Vagina (tissue), 2 donors: ENCODE measurements around the gene ZSWIM2. TPM values are rescaled to one million over a fixed set of nuclear protein-coding genes. Genes with fewer than 3 reads are reported as not detected.
"Not testable (repeated sequence)": the region's sequence is repeated elsewhere in the genome, so short reads cannot be mapped to it uniquely, and the experiment has no call there.

Experiments used
- DNase-seq, 2 donors: peaks; one replicate each; pipeline ENCODE4 v3.0.0-alpha.2; 2017; ENCODE audit errors: extremely low spot score in 2 of 2
- H3K27ac ChIP-seq: fragments of 200-600 bp; sonication (generic); one replicate; pipeline ENCODE4 v1.5.1; 2019
- H3K27me3 ChIP-seq: fragments of 200-600 bp; sonication (generic); one replicate; pipeline ENCODE4 v1.5.1; 2019
- H3K36me3 ChIP-seq, 2 donors: fragments of 200-600 bp; sonication (generic); one replicate each; pipeline ENCODE4 v1.5.1; 2017 to 2019
- H3K4me1 ChIP-seq: fragments of 200-600 bp; sonication (generic); one replicate; pipeline ENCODE4 v1.5.1; 2019
- H3K4me3 ChIP-seq, 2 donors: fragments of 200-600 bp; sonication (generic); 1 replicate in 1 of 2; 2 replicates in 1 of 2; pipeline ENCODE4 v1.5.1; 2016 to 2019
- H3K9me3 ChIP-seq: fragments of 200-600 bp; sonication (generic); one replicate; pipeline ENCODE4 v1.5.1; 2019
- CTCF ChIP-seq, 3 experiments: fragments of 450-650 bp in 2 of 3; fragments of 200-600 bp in 1 of 3; sonication (generic) in 1 of 3; IDR thresholded peaks; one replicate each; pipeline ENCODE4 v1.5.1; 2017 to 2019; ENCODE audit warnings: antibody characterized with exemption in 3 of 3, mild to moderate bottlenecking in 2 of 3, moderate library complexity in 2 of 3
- POLR2A ChIP-seq, 2 donors: fragments of 450-650 bp; IDR thresholded peaks; one replicate each; pipeline ENCODE4 v1.6.1; 2017; ENCODE audit warnings: antibody characterized with exemption in 2 of 2, mild to moderate bottlenecking in 2 of 2, moderate library complexity in 2 of 2
- POLR2AphosphoS5 ChIP-seq, 2 donors: sonication (generic); formaldehyde crosslinking; IDR thresholded peaks; one replicate each; pipeline ENCODE4 v1.9.0; 2017; ENCODE audit warnings: antibody characterized with exemption in 2 of 2, mild to moderate bottlenecking in 2 of 2, low read depth in 1 of 2; ENCODE audit not compliant: insufficient read depth in 1 of 2
- intact Hi-C: fragments of 100-400 bp; cut with DNase I; formaldehyde crosslinking; loops from one replicate; pipeline ENCODE4 v1.15.1; 2023
- total RNA-seq: library from RNA; depleted of rRNA; stranded (reverse); fragments of >200 nt; gene quantifications from one replicate; pipeline ENCODE4 v1.2.3, GENCODE V29; 2016

ZSWIM2 gene
- total RNA-seq: not detected

GRCh38 chr2:186848873-186849578 is at the start of gene ZSWIM2:
Gene ZSWIM2 (minus strand): TSS chr2:186849170. CDS start chr2:186849130, 40 bp downstream.
- intact Hi-C loops: no loop called here
- Histone ChIP-seq H3K4me1 (peaks cover 4% of the 10 kb centered on the region), H3K27me3 (no peaks in the 10 kb centered on the region), H3K36me3 (no peaks in the 10 kb centered on the region), H3K9me3 (no peaks in the 10 kb centered on the region), H3K4me3 (peak within 1 kb of the TSS; percentile 37 to 55), H3K27ac (no peak within 1 kb of the TSS)
- DNase-seq: no peak
- TF ChIP-seq CTCF (IDR thresholded peaks at IDR 0.05) (no peak), POLR2A (IDR thresholded peaks at IDR 0.05) (no peak), POLR2AphosphoS5 (IDR thresholded peaks at IDR 0.05; ENCODE audit: insufficient read depth in 1 of 2, low read depth in 1 of 2) (no peak)

- H3K36me3 ChIP-seq, intact Hi-C loops, H3K27ac ChIP-seq, H3K27me3 ChIP-seq, H3K4me3 ChIP-seq, H3K4me1 ChIP-seq, DNase-seq, H3K9me3 ChIP-seq: not testable (repeated sequence)
These were observed 47.2 kb upstream of the ZSWIM2 start for GRCh38 chr2:186896220-186896619.

- no peak overlapping the region for H3K4me3 ChIP-seq
- intact Hi-C loops: no loop called here
- no peaks in the 10 kb centered on the region for H3K36me3 ChIP-seq
- H3K27ac ChIP-seq: no peak overlapping the region
- H3K9me3 ChIP-seq: no peaks in the 10 kb centered on the region
- H3K4me1 ChIP-seq: no peaks in the 10 kb centered on the region
- TF ChIP-seq CTCF (IDR thresholded peaks at IDR 0.05) (no peak), POLR2A (IDR thresholded peaks at IDR 0.05) (no peak), POLR2AphosphoS5 (IDR thresholded peaks at IDR 0.05; ENCODE audit: insufficient read depth in 1 of 2, low read depth in 1 of 2) (no peak)
- no peaks in the 10 kb centered on the region for H3K27me3 ChIP-seq
- no peak for DNase-seq
These were observed 46.5 kb upstream of the ZSWIM2 start for GRCh38 chr2:186895451-186895850.

- H3K27me3 ChIP-seq: no peaks in the 10 kb centered on the region
- intact Hi-C loops: no loop called here
These were observed 45.5 kb upstream of the ZSWIM2 start for GRCh38 chr2:186894478-186894877.

GRCh38 chr2:186892821-186893220 is 43.9 kb upstream of the ZSWIM2 start:
- Histone ChIP-seq H3K9me3 (no peaks in the 10 kb centered on the region), H3K27me3 (no peaks in the 10 kb centered on the region), H3K36me3 (no peaks in the 10 kb centered on the region), H3K27ac (no peak overlapping the region), H3K4me3 (no peak overlapping the region), H3K4me1 (no peaks in the 10 kb centered on the region)
- TF ChIP-seq POLR2A (IDR thresholded peaks at IDR 0.05): no peak
- no peak for TF ChIP-seq POLR2AphosphoS5 (IDR thresholded peaks at IDR 0.05; ENCODE audit: insufficient read depth in 1 of 2, low read depth in 1 of 2)
- TF ChIP-seq CTCF (IDR thresholded peaks at IDR 0.05): no peak
- no peak for DNase-seq
- intact Hi-C loops: no loop called here

More at GRCh38 chr2:186894478-186894877, 45.5 kb upstream of the ZSWIM2 start:
- H3K36me3 ChIP-seq: no peaks in the 10 kb centered on the region
- no peaks in the 10 kb centered on the region for H3K9me3 ChIP-seq
- H3K4me3 ChIP-seq: no peak overlapping the region
- no peak overlapping the region for H3K27ac ChIP-seq
- TF ChIP-seq POLR2A (IDR thresholded peaks at IDR 0.05) (no peak), CTCF (IDR thresholded peaks at IDR 0.05) (no peak), POLR2AphosphoS5 (IDR thresholded peaks at IDR 0.05; ENCODE audit: insufficient read depth in 1 of 2, low read depth in 1 of 2) (no peak)
- DNase-seq: no peak
- no peaks in the 10 kb centered on the region for H3K4me1 ChIP-seq
